Gastroesophageal sphincter (tissue), 4 donors: Measurements from ENCODE around the gene SLC27A2. TPM values are rescaled to one million over a fixed set of nuclear protein-coding genes. Genes with fewer than 3 reads are reported as not detected.

Experiments
- ATAC-seq: fragments of 150-250 bp; one replicate; pipeline ENCODE4 v1.9.1; 2016; ENCODE audit warnings: mild to moderate bottlenecking, moderate library complexity
- H3K27ac ChIP-seq, 4 donors: fragments of 200-600 bp; sonication (generic) in 3 of 4; 1 replicate in 3 of 4; 2 replicates in 1 of 4; pipeline ENCODE4 v1.5.1; 2016 to 2019
- H3K27me3 ChIP-seq: fragments of 200-600 bp; sonication (generic); one replicate; pipeline ENCODE4 v1.5.1; 2019
- H3K36me3 ChIP-seq, 2 donors: fragments of 200-600 bp; sonication (generic); one replicate each; pipeline ENCODE4 v1.5.1; 2019; ENCODE audit warnings: control low read depth in 1 of 2
- H3K4me1 ChIP-seq, 3 donors: fragments of 200-600 bp; sonication (generic); 1 replicate in 2 of 3; 2 replicates in 1 of 3; pipeline ENCODE4 v1.5.1; 2016 to 2019; ENCODE audit warnings: control low read depth in 2 of 3
- H3K4me3 ChIP-seq, 2 donors: fragments of 200-600 bp; sonication (generic); one replicate each; pipeline ENCODE4 v1.5.1; 2019; ENCODE audit warnings: mild to moderate bottlenecking in 1 of 2, moderate library complexity in 1 of 2
- H3K9me3 ChIP-seq, 3 donors: fragments of 200-600 bp; sonication (generic); one replicate each; pipeline ENCODE4 v1.5.1; 2017 to 2019; ENCODE audit warnings: control low read depth in 2 of 3
- CTCF ChIP-seq, 4 experiments: fragments of 200-600 bp in 2 of 4; fragments of 450-650 bp in 2 of 4; sonication (generic) in 1 of 4; IDR thresholded peaks; one replicate each; pipeline ENCODE4 v1.5.1; 2017 to 2019; ENCODE audit warnings: antibody characterized with exemption in 4 of 4, mild to moderate bottlenecking in 2 of 4, moderate library complexity in 2 of 4
- EP300 ChIP-seq: sonication (generic); formaldehyde crosslinking; IDR thresholded peaks from one replicate; pipeline ENCODE4 v1.6.1; 2017; ENCODE audit warnings: antibody characterized with exemption, mild to moderate bottlenecking
- POLR2A ChIP-seq, 2 donors: fragments of 450-650 bp; IDR thresholded peaks; one replicate each; pipeline ENCODE4 v1.6.1; 2017; ENCODE audit warnings: antibody characterized with exemption in 2 of 2, mild to moderate bottlenecking in 2 of 2, moderate library complexity in 1 of 2
- POLR2AphosphoS5 ChIP-seq: sonication (generic); formaldehyde crosslinking; IDR thresholded peaks from one replicate; pipeline ENCODE4 v1.6.1; 2017; ENCODE audit warnings: antibody characterized with exemption
- WGBS, 2 donors: methylation state at CpG; one replicate each; pipeline ENCODE4 v1.1.5; 2018; ENCODE audit warnings: low coverage in 1 of 2; 5-methylcytosine and 5-hydroxymethylcytosine counted together
- total RNA-seq, 4 donors: library from RNA; depleted of rRNA; stranded (reverse); fragments of >200 nt; gene quantifications; one replicate each; pipeline ENCODE4 v1.1.0, GENCODE V29; 2016

The SLC27A2 gene
- total RNA-seq, 4 donors from 2014 or later, result 0.13 to 0.22 TPM; not detected in 2

GRCh38 chr15:50222181-50222580, 40.2 kb downstream of the SLC27A2 start:
- H3K27ac ChIP-seq, result no peak overlapping the region
- TF ChIP-seq POLR2A (IDR thresholded peaks at IDR 0.05), result no peak
- TF ChIP-seq EP300, result no peak
- TF ChIP-seq CTCF (IDR thresholded peaks at IDR 0.05), result no peak
- TF ChIP-seq POLR2AphosphoS5, result no peak
- no peaks in the 10 kb centered on the region for H3K27me3 ChIP-seq
- no peak for ATAC-seq
- no peak overlapping the region for H3K4me3 ChIP-seq
- no peaks in the 10 kb centered on the region for H3K36me3 ChIP-seq
- no peaks in the 10 kb centered on the region for H3K4me1 ChIP-seq
- H3K9me3 ChIP-seq, result no peaks in the 10 kb centered on the region
- 59 to 80% methylated on average over 2 of the region's 2 CpGs for WGBS, 2 donors

- no peak for ATAC-seq
- Histone ChIP-seq H3K27me3 (no peaks in the 10 kb centered on the region), H3K27ac (no peak overlapping the region), H3K4me3 (no peak overlapping the region), H3K36me3 (no peaks in the 10 kb centered on the region), H3K9me3 (no peaks in the 10 kb centered on the region), H3K4me1 (no peaks in the 10 kb centered on the region)
- TF ChIP-seq POLR2A (IDR thresholded peaks at IDR 0.05), result no peak
- no peak for TF ChIP-seq CTCF (IDR thresholded peaks at IDR 0.05)
- no peak for TF ChIP-seq POLR2AphosphoS5
- TF ChIP-seq EP300, result no peak
- WGBS, 2 donors, result 50 to 65% methylated on average over 2 to 5 of the region's 5 CpGs
Measured at GRCh38 chr15:50224606-50225005, 42.6 kb downstream of the SLC27A2 start.

GRCh38 chr15:50225057-50225456, 43.1 kb downstream of the SLC27A2 start:
- 90 to 100% methylated on average over 1 of the region's 1 CpG for WGBS, 2 donors
- H3K9me3 ChIP-seq, result no peaks in the 10 kb centered on the region
- H3K27ac ChIP-seq, result no peak overlapping the region
- H3K4me1 ChIP-seq, result no peaks in the 10 kb centered on the region
- H3K4me3 ChIP-seq, result no peak overlapping the region
- TF ChIP-seq POLR2AphosphoS5 (no peak), EP300 (no peak), CTCF (IDR thresholded peaks at IDR 0.05) (no peak), POLR2A (IDR thresholded peaks at IDR 0.05) (no peak)
- no peaks in the 10 kb centered on the region for H3K27me3 ChIP-seq
- no peaks in the 10 kb centered on the region for H3K36me3 ChIP-seq
- ATAC-seq, result no peak

GRCh38 chr15:50225938-50226337, 43.9 kb downstream of the SLC27A2 start:
- 90 to 91% methylated on average over 3 of the region's 3 CpGs for WGBS, 2 donors
- TF ChIP-seq CTCF (IDR thresholded peaks at IDR 0.05), result no peak
- no peak for TF ChIP-seq EP300
- no peak for TF ChIP-seq POLR2AphosphoS5
- TF ChIP-seq POLR2A (IDR thresholded peaks at IDR 0.05), result no peak
- H3K27me3 ChIP-seq, result no peaks in the 10 kb centered on the region

GRCh38 chr15:50227076-50227475, 45.1 kb downstream of the SLC27A2 start:
- Histone ChIP-seq H3K36me3 (no peaks in the 10 kb centered on the region), H3K4me3 (no peak overlapping the region), H3K27me3 (no peaks in the 10 kb centered on the region), H3K9me3 (no peaks in the 10 kb centered on the region), H3K27ac (no peak overlapping the region), H3K4me1 (no peaks in the 10 kb centered on the region)
- 65 to 78% methylated on average over 5 of the region's 5 CpGs for WGBS, 2 donors
- no peak for TF ChIP-seq EP300
- TF ChIP-seq CTCF (IDR thresholded peaks at IDR 0.05), result no peak
- no peak for TF ChIP-seq POLR2A (IDR thresholded peaks at IDR 0.05)
- TF ChIP-seq POLR2AphosphoS5, result no peak
- no peak for ATAC-seq

More at GRCh38 chr15:50225938-50226337, 43.9 kb downstream of the SLC27A2 start:
- Histone ChIP-seq H3K36me3 (no peaks in the 10 kb centered on the region), H3K9me3 (no peaks in the 10 kb centered on the region), H3K27ac (no peak overlapping the region), H3K4me1 (no peaks in the 10 kb centered on the region), H3K4me3 (no peak overlapping the region)
- no peak for ATAC-seq
